ENCODE measurements around the gene SUSD1. TPM values are rescaled to one million over a fixed set of nuclear protein-coding genes. Genes with fewer than 3 reads are reported as not detected.

The SUSD1 gene
- polyA plus RNA-seq, 1 donor from 2014 or later: 2.0 TPM

- Histone ChIP-seq H3K4me3 (ENCODE audit: low read length) (no peak overlapping the region), H3F3A (ENCODE audit: insufficient read depth, low read length, poor library complexity, severe bottlenecking) (no peaks in the 10 kb centered on the region), H3K36me3 (ENCODE audit: insufficient read depth, low read length) (no peaks in the 10 kb centered on the region), H3K9me2 (ENCODE audit: insufficient read depth, low read length) (no peaks in the 10 kb centered on the region), H3K27ac (ENCODE audit: low read length) (no peak overlapping the region), H2AFZ (ENCODE audit: low read depth, low read length) (no peak overlapping the region), H4K20me1 (ENCODE audit: insufficient read depth) (no peaks in the 10 kb centered on the region), H3K9me3 (ENCODE audit: low read length) (no peaks in the 10 kb centered on the region), H3K79me2 (replicated peaks; ENCODE audit: insufficient read depth, low read length) (no peaks in the 10 kb centered on the region), H3K27me3 (ENCODE audit: insufficient read depth, low read depth, low read length) (no peaks in the 10 kb centered on the region), H3K9ac (ENCODE audit: low read length) (no peak overlapping the region), H3K4me2 (ENCODE audit: low read length) (no peak overlapping the region)
- TF ChIP-seq RAD21 (conservative IDR thresholded peaks at IDR 0.05) (no peak), MXI1 (conservative IDR thresholded peaks at IDR 0.05; ENCODE audit: poor library complexity, severe bottlenecking) (no peak), POLR2AphosphoS5 (IDR thresholded peaks at IDR 0.05) (no peak), TAF1 (IDR thresholded peaks at IDR 0.05; ENCODE audit: low read depth) (no peak), SMC3 (conservative IDR thresholded peaks at IDR 0.05; ENCODE audit: poor library complexity) (no peak), EP300 (conservative IDR thresholded peaks at IDR 0.05; ENCODE audit: poor library complexity, severe bottlenecking) (no peak), EZH2 (IDR thresholded peaks at IDR 0.05; ENCODE audit: borderline replicate concordance, insufficient read depth, low read length, poor library complexity, severe bottlenecking) (no peak)
- TF ChIP-seq, protein P1, sequence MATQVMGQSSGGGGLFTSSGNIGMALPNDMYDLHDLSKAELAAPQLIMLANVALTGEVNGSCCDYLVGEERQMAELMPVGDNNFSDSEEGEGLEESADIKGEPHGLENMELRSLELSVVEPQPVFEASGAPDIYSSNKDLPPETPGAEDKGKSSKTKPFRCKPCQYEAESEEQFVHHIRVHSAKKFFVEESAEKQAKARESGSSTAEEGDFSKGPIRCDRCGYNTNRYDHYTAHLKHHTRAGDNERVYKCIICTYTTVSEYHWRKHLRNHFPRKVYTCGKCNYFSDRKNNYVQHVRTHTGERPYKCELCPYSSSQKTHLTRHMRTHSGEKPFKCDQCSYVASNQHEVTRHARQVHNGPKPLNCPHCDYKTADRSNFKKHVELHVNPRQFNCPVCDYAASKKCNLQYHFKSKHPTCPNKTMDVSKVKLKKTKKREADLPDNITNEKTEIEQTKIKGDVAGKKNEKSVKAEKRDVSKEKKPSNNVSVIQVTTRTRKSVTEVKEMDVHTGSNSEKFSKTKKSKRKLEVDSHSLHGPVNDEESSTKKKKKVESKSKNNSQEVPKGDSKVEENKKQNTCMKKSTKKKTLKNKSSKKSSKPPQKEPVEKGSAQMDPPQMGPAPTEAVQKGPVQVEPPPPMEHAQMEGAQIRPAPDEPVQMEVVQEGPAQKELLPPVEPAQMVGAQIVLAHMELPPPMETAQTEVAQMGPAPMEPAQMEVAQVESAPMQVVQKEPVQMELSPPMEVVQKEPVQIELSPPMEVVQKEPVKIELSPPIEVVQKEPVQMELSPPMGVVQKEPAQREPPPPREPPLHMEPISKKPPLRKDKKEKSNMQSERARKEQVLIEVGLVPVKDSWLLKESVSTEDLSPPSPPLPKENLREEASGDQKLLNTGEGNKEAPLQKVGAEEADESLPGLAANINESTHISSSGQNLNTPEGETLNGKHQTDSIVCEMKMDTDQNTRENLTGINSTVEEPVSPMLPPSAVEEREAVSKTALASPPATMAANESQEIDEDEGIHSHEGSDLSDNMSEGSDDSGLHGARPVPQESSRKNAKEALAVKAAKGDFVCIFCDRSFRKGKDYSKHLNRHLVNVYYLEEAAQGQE (IDR thresholded peaks at IDR 0.05; ENCODE audit: borderline replicate concordance): no peak
- TF ChIP-seq, protein P2, sequence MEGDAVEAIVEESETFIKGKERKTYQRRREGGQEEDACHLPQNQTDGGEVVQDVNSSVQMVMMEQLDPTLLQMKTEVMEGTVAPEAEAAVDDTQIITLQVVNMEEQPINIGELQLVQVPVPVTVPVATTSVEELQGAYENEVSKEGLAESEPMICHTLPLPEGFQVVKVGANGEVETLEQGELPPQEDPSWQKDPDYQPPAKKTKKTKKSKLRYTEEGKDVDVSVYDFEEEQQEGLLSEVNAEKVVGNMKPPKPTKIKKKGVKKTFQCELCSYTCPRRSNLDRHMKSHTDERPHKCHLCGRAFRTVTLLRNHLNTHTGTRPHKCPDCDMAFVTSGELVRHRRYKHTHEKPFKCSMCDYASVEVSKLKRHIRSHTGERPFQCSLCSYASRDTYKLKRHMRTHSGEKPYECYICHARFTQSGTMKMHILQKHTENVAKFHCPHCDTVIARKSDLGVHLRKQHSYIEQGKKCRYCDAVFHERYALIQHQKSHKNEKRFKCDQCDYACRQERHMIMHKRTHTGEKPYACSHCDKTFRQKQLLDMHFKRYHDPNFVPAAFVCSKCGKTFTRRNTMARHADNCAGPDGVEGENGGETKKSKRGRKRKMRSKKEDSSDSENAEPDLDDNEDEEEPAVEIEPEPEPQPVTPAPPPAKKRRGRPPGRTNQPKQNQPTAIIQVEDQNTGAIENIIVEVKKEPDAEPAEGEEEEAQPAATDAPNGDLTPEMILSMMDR (IDR thresholded peaks at IDR 0.05; ENCODE audit: poor library complexity, severe bottlenecking): no peak
These were observed 125.1 kb downstream of the SUSD1 start for GRCh38 chr9:112049811-112050516.

DNA sequence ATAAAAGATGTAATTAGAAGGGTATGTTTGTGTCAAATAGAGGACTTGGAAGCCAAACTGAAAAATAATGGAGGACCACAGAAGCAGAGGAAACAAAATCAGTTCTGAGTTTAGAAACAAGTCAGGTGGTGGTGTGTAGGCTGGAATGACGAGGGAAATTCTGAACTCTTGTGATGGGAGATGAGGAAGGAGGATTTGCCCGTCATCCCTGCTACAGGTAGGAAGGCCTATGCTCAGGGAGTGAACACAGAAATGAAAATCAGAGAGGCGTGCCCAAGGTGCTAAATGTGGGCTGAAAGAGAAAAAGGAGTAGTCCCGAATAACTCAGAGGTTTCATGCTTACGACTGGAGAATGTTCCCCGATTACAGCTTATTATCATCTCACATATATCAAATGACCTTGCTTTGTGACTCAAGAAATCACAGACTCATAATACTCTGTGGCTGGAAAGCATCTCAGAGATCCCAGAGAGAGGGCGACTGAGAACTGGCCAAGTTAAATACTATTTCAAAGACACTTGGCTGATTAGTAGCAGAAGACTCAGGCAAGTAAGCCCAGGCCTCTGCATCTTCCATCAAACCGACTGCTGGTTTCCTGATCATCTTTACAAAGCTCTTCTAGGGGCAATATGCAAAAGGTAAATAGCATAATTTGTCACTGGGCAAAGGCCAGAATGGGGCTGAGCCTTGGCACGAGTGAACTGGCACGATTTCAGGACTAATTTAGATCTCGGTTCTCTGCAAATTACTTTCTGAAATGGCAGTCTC, 126.0 kb downstream of the SUSD1 start:
- no peak overlapping the region for H2AFZ ChIP-seq (ENCODE audit: low read depth, low read length)
- H3K4me2 ChIP-seq (ENCODE audit: low read length): no peak overlapping the region
- no peak overlapping the region for H3K9ac ChIP-seq (ENCODE audit: low read length)

More for the DNA sequence above, 126.0 kb downstream of the SUSD1 start:
- H3F3A ChIP-seq (ENCODE audit: insufficient read depth, low read length, poor library complexity, severe bottlenecking): no peaks in the 10 kb centered on the region
- H3K9me3 ChIP-seq (ENCODE audit: low read length): no peaks in the 10 kb centered on the region
- no peaks in the 10 kb centered on the region for H3K36me3 ChIP-seq (ENCODE audit: insufficient read depth, low read length)
- H3K9me2 ChIP-seq (ENCODE audit: insufficient read depth, low read length): no peaks in the 10 kb centered on the region
- TF ChIP-seq TAF1 (IDR thresholded peaks at IDR 0.05; ENCODE audit: low read depth) (no peak), EZH2 (IDR thresholded peaks at IDR 0.05; ENCODE audit: borderline replicate concordance, insufficient read depth, low read length, poor library complexity, severe bottlenecking) (no peak), SMC3 (conservative IDR thresholded peaks at IDR 0.05; ENCODE audit: poor library complexity) (no peak), RAD21 (conservative IDR thresholded peaks at IDR 0.05) (no peak), POLR2AphosphoS5 (IDR thresholded peaks at IDR 0.05) (no peak), MXI1 (conservative IDR thresholded peaks at IDR 0.05; ENCODE audit: poor library complexity, severe bottlenecking) (no peak), EP300 (conservative IDR thresholded peaks at IDR 0.05; ENCODE audit: poor library complexity, severe bottlenecking) (no peak)
- TF ChIP-seq, protein P1 (IDR thresholded peaks at IDR 0.05; ENCODE audit: borderline replicate concordance): no peak
- TF ChIP-seq, protein P2 (IDR thresholded peaks at IDR 0.05; ENCODE audit: poor library complexity, severe bottlenecking): no peak
- H3K4me3 ChIP-seq (ENCODE audit: low read length): no peak overlapping the region
- H3K27ac ChIP-seq (ENCODE audit: low read length): no peak overlapping the region
- no peaks in the 10 kb centered on the region for H3K79me2 ChIP-seq (replicated peaks; ENCODE audit: insufficient read depth, low read length)
- no peaks in the 10 kb centered on the region for H3K27me3 ChIP-seq (ENCODE audit: insufficient read depth, low read depth, low read length)
- H4K20me1 ChIP-seq (ENCODE audit: insufficient read depth): no peaks in the 10 kb centered on the region

All from neural cell (in vitro differentiated cells).